Right lobe of liver (tissue), 4 donors: Measurements from ENCODE around the gene HBP1.

Source experiments
- CTCF ChIP-seq, 4 donors: fragments of 200-600 bp in 3 of 4; fragments of 450-650 bp in 1 of 4; IDR thresholded peaks; one replicate each; pipeline versions ENCODE4 v1.5.1 to v1.8.0; 2016 to 2022; ENCODE audit warnings: antibody characterized with exemption in 4 of 4, mild to moderate bottlenecking in 2 of 4
- POLR2A ChIP-seq: fragments of 450-650 bp; IDR thresholded peaks from one replicate; pipeline ENCODE4 v1.6.1; 2017; ENCODE audit warnings: antibody characterized with exemption, mild to moderate bottlenecking
- donor health status: DM: no; HTN: no; CAD: no.
- donor health status: DM: no; HTN: no; CAD: no.
- donor health status: DM: no; HTN: yes; CAD: no.

DNA sequence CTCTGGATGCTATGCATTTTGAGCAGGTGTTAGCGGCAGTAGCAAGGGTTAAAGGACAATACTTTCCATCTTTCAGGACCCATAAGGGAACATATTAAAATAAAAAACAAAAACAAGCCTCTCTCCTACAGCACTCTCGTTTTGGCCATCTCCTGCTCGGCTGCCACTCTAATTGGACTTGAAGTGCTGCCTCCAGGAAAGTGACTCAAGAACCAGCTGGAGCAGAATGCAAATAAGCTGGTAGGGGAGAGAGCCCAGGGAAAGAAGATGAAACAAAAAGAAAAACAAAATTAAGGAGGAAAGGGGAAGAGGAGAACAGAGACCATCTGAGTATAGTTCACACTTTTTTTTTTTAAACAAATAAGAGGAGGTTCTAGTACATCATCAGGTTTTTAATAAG lies 65.6 kb downstream of the HBP1 start:
- no peak for TF ChIP-seq CTCF (IDR thresholded peaks at IDR 0.05)
- TF ChIP-seq POLR2A, result no peak
